IMR-90 (cell line): ENCODE measurements around the gene ADAMTS5. TPM values are rescaled to one million over a fixed set of nuclear protein-coding genes. Genes with fewer than 3 reads are reported as not detected.
A peak's percentile ranks its signal among the peaks of the same experiment; 100 is the strongest.

Experiments used
- ATAC-seq: fragments of 200-7000 bp; cut with Tn5 transposase; 2 replicates; pipeline ENCODE4 v1.9.1; 2020; ENCODE audit warnings: low read depth, mild to moderate bottlenecking, moderate library complexity
- BruUV-seq: library from RNA; stranded (reverse); fragments of 400-500 nt; replicated peaks from 2 replicates; lab custom pipeline; 2021; lab: Mats Ljungman, UMichigan
- CTCF ChIA-PET: fragments of 300-600 bp; formaldehyde crosslinking; extraction: SDS; loops from one replicate; lab custom pipeline; 2021; ENCODE audit warnings: antibody characterized with exemption; lab: Yijun Ruan, JAX
- POLR2A ChIA-PET: fragments of 300-600 bp; sonication (Branson Sonifier 250); formaldehyde crosslinking; loops from one replicate; lab custom pipeline; 2022; ENCODE audit warnings: antibody characterized with exemption; ENCODE audit not compliant: unreplicated experiment; lab: Charles Lee
- DNase-seq: peaks from one replicate; pipeline ENCODE4 v3.0.0; 2013
- H2AFZ ChIP-seq: replicated peaks from 2 replicates; pipeline ENCODE3; 2013; ENCODE audit warnings: low read length, mild to moderate bottlenecking; ENCODE audit not compliant: poor library complexity
- H2AK5ac ChIP-seq: 2 replicates; pipeline ENCODE4 v1.6.1; 2013; ENCODE audit warnings: low read depth, low read length, inconsistent platforms
- H2AK9ac ChIP-seq: replicated peaks from 2 replicates; pipeline ENCODE3; 2013; ENCODE audit warnings: mild to moderate bottlenecking, low read depth, low read length, moderate library complexity; ENCODE audit not compliant: poor library complexity
- H2BK120ac ChIP-seq: 2 replicates; pipeline ENCODE4 v1.6.1; 2013; ENCODE audit warnings: low read depth, low read length, inconsistent platforms
- H2BK15ac ChIP-seq: 3 replicates; pipeline ENCODE4 v1.6.1; 2013; ENCODE audit warnings: low read depth, low read length, inconsistent platforms
- H2BK20ac ChIP-seq: 2 replicates; pipeline ENCODE4 v1.6.1; 2013; ENCODE audit warnings: low read depth, mild to moderate bottlenecking, inconsistent platforms, low read length, moderate library complexity
- H2BK5ac ChIP-seq: 2 replicates; pipeline ENCODE4 v1.6.1; 2013; ENCODE audit warnings: mild to moderate bottlenecking, low read depth, low read length, inconsistent platforms; ENCODE audit not compliant: poor library complexity, severe bottlenecking
- H3K14ac ChIP-seq: replicated peaks from 2 replicates; pipeline ENCODE4 v1.6.1; 2013; ENCODE audit warnings: low read depth, low read length, inconsistent platforms
- H3K18ac ChIP-seq: 2 replicates; pipeline ENCODE4 v1.6.1; 2013; ENCODE audit warnings: low read depth, low read length, control low read depth
- H3K23ac ChIP-seq: 2 replicates; pipeline ENCODE4 v1.6.1; 2013; ENCODE audit warnings: low read depth, low read length, inconsistent platforms
- H3K27ac ChIP-seq: 2 replicates; pipeline ENCODE4 v1.5.1; 2013; ENCODE audit warnings: mild to moderate bottlenecking, control low read depth, low read length; ENCODE audit not compliant: insufficient read depth
- H3K27me3 ChIP-seq: 2 replicates; pipeline ENCODE4 v1.6.1; 2013; ENCODE audit warnings: low read length; ENCODE audit not compliant: control insufficient read depth, insufficient read depth
- H3K36me3 ChIP-seq: 2 replicates; pipeline ENCODE4 v1.6.1; 2013; ENCODE audit warnings: low read length, mixed read lengths; ENCODE audit not compliant: control insufficient read depth, insufficient read depth
- H3K4ac ChIP-seq: 2 replicates; pipeline ENCODE4 v1.6.1; 2013; ENCODE audit warnings: low read depth, low read length, inconsistent platforms
- H3K4me1 ChIP-seq: 2 replicates; pipeline ENCODE4 v1.6.1; 2013; ENCODE audit warnings: low read length, mixed read lengths; ENCODE audit not compliant: control insufficient read depth, insufficient read depth
- H3K4me2 ChIP-seq: 2 replicates; pipeline ENCODE4 v1.6.1; 2013; ENCODE audit warnings: low read depth, mild to moderate bottlenecking, control low read depth, low read length, moderate library complexity
- H3K4me3 ChIP-seq: 2 replicates; pipeline ENCODE4 v1.5.1; 2013; ENCODE audit warnings: low read depth, mild to moderate bottlenecking, control low read depth, low read length, moderate library complexity; ENCODE audit not compliant: insufficient read depth
- H3K56ac ChIP-seq: 2 replicates; pipeline ENCODE4 v1.6.1; 2013; ENCODE audit warnings: low read length, inconsistent platforms; ENCODE audit not compliant: insufficient read depth; ENCODE audit errors: extremely low read depth
- H3K79me1 ChIP-seq, 2 experiments: 2 replicates each; pipeline ENCODE4 v1.6.1; 2013; ENCODE audit warnings: low read length in 2 of 2, inconsistent platforms in 1 of 2, low read depth in 1 of 2
- H3K9ac ChIP-seq: 2 replicates; pipeline ENCODE4 v1.6.1; 2013; ENCODE audit warnings: low read depth, low read length, control low read depth
- H3K9me1 ChIP-seq: 2 replicates; pipeline ENCODE4 v1.6.1; 2013; ENCODE audit warnings: low read length, inconsistent platforms; ENCODE audit not compliant: insufficient read depth
- H3K9me3 ChIP-seq: 2 replicates; pipeline ENCODE4 v1.6.1; 2013; ENCODE audit warnings: low read length; ENCODE audit not compliant: control insufficient read depth, insufficient read depth
- H4K20me1 ChIP-seq: 2 replicates; pipeline ENCODE4 v1.6.1; 2013; ENCODE audit warnings: low read length, inconsistent platforms; ENCODE audit not compliant: insufficient read depth
- H4K5ac ChIP-seq: 2 replicates; pipeline ENCODE4 v1.6.1; 2013; ENCODE audit warnings: mild to moderate bottlenecking, low read depth, low read length, control low read depth
- H4K8ac ChIP-seq, 2 experiments: 2 replicates each; pipeline ENCODE4 v1.6.1; 2013; ENCODE audit warnings: low read depth in 2 of 2, low read length in 2 of 2, control low read depth in 1 of 2, inconsistent platforms in 1 of 2
- H4K91ac ChIP-seq: 2 replicates; pipeline ENCODE4 v1.6.1; 2013; ENCODE audit warnings: low read depth, low read length, inconsistent platforms; ENCODE audit not compliant: insufficient read depth
- CEBPB ChIP-seq: IDR thresholded peaks from 2 replicates; pipeline ENCODE4 v1.6.1; 2012; ENCODE audit warnings: low read depth, low read length, improper control_type of control experiment
- MAFK ChIP-seq: IDR thresholded peaks from 2 replicates; pipeline ENCODE4 v1.6.1; 2012; ENCODE audit warnings: low read depth, low read length, improper control_type of control experiment
- MAZ ChIP-seq: IDR thresholded peaks from 2 replicates; pipeline ENCODE4 v1.6.1; 2012; ENCODE audit warnings: low read depth, mild to moderate bottlenecking, low read length, improper control_type of control experiment, moderate library complexity, borderline replicate concordance
- MXI1 ChIP-seq: IDR thresholded peaks from 2 replicates; pipeline ENCODE4 v1.6.1; 2012; ENCODE audit warnings: low read depth, mild to moderate bottlenecking, low read length, moderate library complexity, borderline replicate concordance
- POLR2A ChIP-seq: IDR thresholded peaks from 2 replicates; pipeline ENCODE4 v1.6.1; 2012; ENCODE audit warnings: mild to moderate bottlenecking, low read depth, low read length
- RCOR1 ChIP-seq: IDR thresholded peaks from 2 replicates; pipeline ENCODE4 v1.6.1; 2012; ENCODE audit warnings: mild to moderate bottlenecking, low read length, improper control_type of control experiment; ENCODE audit not compliant: insufficient replicate concordance
- RFX5 ChIP-seq: IDR thresholded peaks from 2 replicates; pipeline ENCODE4 v1.8.0; 2012; ENCODE audit warnings: low read depth, mild to moderate bottlenecking, low read length, moderate library complexity
- SMC3 ChIP-seq: fragments of 150-350 bp; IDR thresholded peaks from 2 replicates; pipeline ENCODE4 v1.6.1; 2016; ENCODE audit warnings: low read depth, mild to moderate bottlenecking, antibody characterized with exemption, low read length, moderate library complexity
- dilution Hi-C: fragments of 300-500 bp; cut with HindIII; formaldehyde crosslinking; loops from one replicate; pipeline ENCODE4 v1.14.3; 2018; ENCODE audit warnings: low sequenced_read_pairs; ENCODE audit not compliant: unreplicated experiment
- in situ Hi-C: fragments of 300-500 bp; cut with MboI; formaldehyde crosslinking; loops from 3 replicates; pipeline ENCODE4 v1.14.3; 2019; ENCODE audit warnings: low sequenced_read_pairs, inconsistent platforms, mixed read lengths
- intact Hi-C: fragments of 100-400 bp; cut with micrococcal nuclease; formaldehyde crosslinking; loops from 2 replicates; pipeline ENCODE4 v1.10.0; 2022
- polyA plus RNA-seq, 3 experiments: library from polyadenylated mRNA; depleted of rRNA; stranded (reverse); fragments of >200 nt; gene quantifications; 2 replicates each; pipeline ENCODE4 v1.2.3, GENCODE V29; 2012; ENCODE audit warnings: low replicate concordance in 1 of 3
- total RNA-seq: library from RNA; depleted of rRNA; stranded (reverse); fragments of >200 nt; gene quantifications from 2 replicates; pipeline ENCODE4 v1.2.3, GENCODE V29; 2012
- TF ChIP-seq, protein P1 (sequence below): fragments of 150-350 bp; IDR thresholded peaks from 2 replicates; pipeline ENCODE4 v1.6.1; 2016; ENCODE audit warnings: low read depth, mild to moderate bottlenecking, low read length, moderate library complexity, borderline replicate concordance
- TF ChIP-seq, protein P2 (sequence below): fragments of 150-350 bp; IDR thresholded peaks from 2 replicates; pipeline ENCODE4 v1.6.1; 2017; ENCODE audit warnings: mild to moderate bottlenecking, antibody characterized with exemption, low read length, low read depth
- TF ChIP-seq, protein P3 (sequence below): conservative IDR thresholded peaks from 2 replicates; pipeline ENCODE4 v1.5.1; 2012; ENCODE audit warnings: mild to moderate bottlenecking, low read depth, low read length, improper control_type of control experiment

The ADAMTS5 gene
- total and polyA plus RNA-seq, 2 of the 4 experiments (the other 2 are of a cell fraction): 0.54 to 0.58 TPM

DNA sequence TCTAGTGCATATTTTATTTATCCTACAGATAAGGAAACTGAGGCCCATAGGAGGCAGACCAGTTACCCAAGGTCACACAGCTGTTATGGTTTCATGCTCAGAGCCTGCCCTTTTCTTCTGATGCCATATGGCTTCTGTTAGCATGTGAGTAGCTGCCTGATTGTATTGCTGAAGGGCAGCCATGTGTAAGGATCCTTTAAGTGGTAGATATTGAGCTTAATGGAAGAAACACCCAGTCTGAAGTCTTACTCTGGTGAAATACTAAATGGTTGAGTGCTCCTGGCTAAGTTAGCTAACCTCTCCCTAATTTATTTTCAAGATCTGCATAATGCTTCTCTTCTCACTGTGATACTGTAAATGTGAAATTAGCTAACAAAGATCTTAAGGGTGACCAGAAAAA lies 30.9 kb downstream of the ADAMTS5 start:
- Histone ChIP-seq H2BK120ac (no peak overlapping the region), H3K23ac (no peak overlapping the region), H2AK5ac (no peak overlapping the region), H2AFZ (no peak overlapping the region), H3K14ac (peak overlapping the region; percentile 37; the same call in 1 of the 2 replicates), H3K9me1 (peaks cover 3% of the 10 kb centered on the region; the same call in 1 of the 2 replicates), H2AK9ac (no peak overlapping the region), H3K4me3 (no peak overlapping the region), H3K56ac (no peak overlapping the region), H4K5ac (peak overlapping the region; percentile 87), H2BK15ac (peak overlapping the region; percentile 7; the same call in 1 of the 3 replicates), H3K79me1 (no peaks in the 10 kb centered on the region), H3K27ac (no peak overlapping the region), H4K8ac (0 out of 4 replicates have a peak overlapping the region, but pooled peaks of 1 of the 2 experiments have one; percentile 9), H4K91ac (no peak overlapping the region), H3K4ac (no peak overlapping the region), H3K4me1 (peaks cover 7% of the 10 kb centered on the region), H2BK20ac (no peak overlapping the region), H2BK5ac (no peak overlapping the region), H3K18ac (no peak overlapping the region), H3K36me3 (peaks cover 21% of the 10 kb centered on the region), H4K20me1 (no peaks in the 10 kb centered on the region), H3K27me3 (no peaks in the 10 kb centered on the region), H3K9me3 (no peaks in the 10 kb centered on the region), H3K4me2 (no peak overlapping the region), H3K9ac (no peak overlapping the region)
- ChIA-PET POLR2A (no interaction called here), CTCF (no interaction called here)
- in situ Hi-C loops (no loop called here), dilution Hi-C loops (no loop called here), intact Hi-C loops (no loop called here)
- DNase-seq (no peak), ATAC-seq (no peak)
- no TSS peak for BruUV-seq
- TF ChIP-seq POLR2A (no peak), MAFK (no peak), MAZ (no peak), SMC3 (no peak), RFX5 (no peak), CEBPB (no peak), RCOR1 (no peak), MXI1 (no peak)
- TF ChIP-seq, protein P1, sequence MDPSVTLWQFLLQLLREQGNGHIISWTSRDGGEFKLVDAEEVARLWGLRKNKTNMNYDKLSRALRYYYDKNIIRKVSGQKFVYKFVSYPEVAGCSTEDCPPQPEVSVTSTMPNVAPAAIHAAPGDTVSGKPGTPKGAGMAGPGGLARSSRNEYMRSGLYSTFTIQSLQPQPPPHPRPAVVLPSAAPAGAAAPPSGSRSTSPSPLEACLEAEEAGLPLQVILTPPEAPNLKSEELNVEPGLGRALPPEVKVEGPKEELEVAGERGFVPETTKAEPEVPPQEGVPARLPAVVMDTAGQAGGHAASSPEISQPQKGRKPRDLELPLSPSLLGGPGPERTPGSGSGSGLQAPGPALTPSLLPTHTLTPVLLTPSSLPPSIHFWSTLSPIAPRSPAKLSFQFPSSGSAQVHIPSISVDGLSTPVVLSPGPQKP: no peak
- TF ChIP-seq, protein P2, sequence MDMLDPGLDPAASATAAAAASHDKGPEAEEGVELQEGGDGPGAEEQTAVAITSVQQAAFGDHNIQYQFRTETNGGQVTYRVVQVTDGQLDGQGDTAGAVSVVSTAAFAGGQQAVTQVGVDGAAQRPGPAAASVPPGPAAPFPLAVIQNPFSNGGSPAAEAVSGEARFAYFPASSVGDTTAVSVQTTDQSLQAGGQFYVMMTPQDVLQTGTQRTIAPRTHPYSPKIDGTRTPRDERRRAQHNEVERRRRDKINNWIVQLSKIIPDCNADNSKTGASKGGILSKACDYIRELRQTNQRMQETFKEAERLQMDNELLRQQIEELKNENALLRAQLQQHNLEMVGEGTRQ: no peak
- TF ChIP-seq, protein P3, sequence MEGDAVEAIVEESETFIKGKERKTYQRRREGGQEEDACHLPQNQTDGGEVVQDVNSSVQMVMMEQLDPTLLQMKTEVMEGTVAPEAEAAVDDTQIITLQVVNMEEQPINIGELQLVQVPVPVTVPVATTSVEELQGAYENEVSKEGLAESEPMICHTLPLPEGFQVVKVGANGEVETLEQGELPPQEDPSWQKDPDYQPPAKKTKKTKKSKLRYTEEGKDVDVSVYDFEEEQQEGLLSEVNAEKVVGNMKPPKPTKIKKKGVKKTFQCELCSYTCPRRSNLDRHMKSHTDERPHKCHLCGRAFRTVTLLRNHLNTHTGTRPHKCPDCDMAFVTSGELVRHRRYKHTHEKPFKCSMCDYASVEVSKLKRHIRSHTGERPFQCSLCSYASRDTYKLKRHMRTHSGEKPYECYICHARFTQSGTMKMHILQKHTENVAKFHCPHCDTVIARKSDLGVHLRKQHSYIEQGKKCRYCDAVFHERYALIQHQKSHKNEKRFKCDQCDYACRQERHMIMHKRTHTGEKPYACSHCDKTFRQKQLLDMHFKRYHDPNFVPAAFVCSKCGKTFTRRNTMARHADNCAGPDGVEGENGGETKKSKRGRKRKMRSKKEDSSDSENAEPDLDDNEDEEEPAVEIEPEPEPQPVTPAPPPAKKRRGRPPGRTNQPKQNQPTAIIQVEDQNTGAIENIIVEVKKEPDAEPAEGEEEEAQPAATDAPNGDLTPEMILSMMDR: no peak
